Testis (tissue), 3 donors: ENCODE results near the gene U2SURP. TPM values are rescaled to one million over a fixed set of nuclear protein-coding genes. Genes with fewer than 3 reads are reported as not detected.

ENCODE experiments used
- DNase-seq: peaks from one replicate; pipeline ENCODE4 v3.0.0-alpha.2; 2019
- H3K27ac ChIP-seq, 2 donors: fragments of 200-600 bp; sonication (generic); one replicate each; pipeline ENCODE4 v1.5.1; 2019
- H3K27me3 ChIP-seq: fragments of 200-600 bp; sonication (generic); one replicate; pipeline ENCODE4 v1.5.1; 2019
- H3K36me3 ChIP-seq: fragments of 200-600 bp; sonication (generic); one replicate; pipeline ENCODE4 v1.5.1; 2017; ENCODE audit warnings: low read depth; ENCODE audit errors: missing control alignments
- H3K4me1 ChIP-seq: fragments of 200-600 bp; sonication (generic); one replicate; pipeline ENCODE4 v1.5.1; 2019
- H3K4me3 ChIP-seq, 2 donors: fragments of 200-600 bp; sonication (generic); one replicate each; pipeline ENCODE4 v1.5.1; 2017 to 2019
- H3K9me3 ChIP-seq: fragments of 200-600 bp; sonication (generic); one replicate; pipeline ENCODE4 v1.5.1; 2017
- POLR2A ChIP-seq: fragments of 450-650 bp; IDR thresholded peaks from one replicate; pipeline ENCODE4 v1.6.1; 2017; ENCODE audit warnings: antibody characterized with exemption, mild to moderate bottlenecking, moderate library complexity
- WGBS, 2 donors: methylation state at CpG; one replicate each; pipeline ENCODE4 v1.1.5; 2018; 5-methylcytosine and 5-hydroxymethylcytosine counted together
- intact Hi-C: fragments of 100-400 bp; cut with DNase I; formaldehyde crosslinking; loops from one replicate; pipeline ENCODE4 v1.15.1; 2023; ENCODE audit warnings: low total_unique reads
- polyA plus RNA-seq: library from polyadenylated mRNA; stranded (reverse); fragments of 350-450 nt; fragmentation: Illumina TruSeq; extraction: RNeasy Lipid Tissue Mini Kit (QIAGEN cat#74804); gene quantifications from one replicate; pipeline ENCODE4 v1.2.3, GENCODE V29; 2014; ENCODE audit warnings: low read depth, low replicate concordance; ENCODE audit not compliant: insufficient read depth
- small RNA-seq, 2 donors: library from RNA; depleted of rRNA; stranded (forward); fragments of <200 nt; gene quantifications; one replicate each; pipeline ENCODE3, GENCODE V24; 2016
- total RNA-seq, 2 donors: library from RNA; depleted of rRNA; stranded (reverse); fragments of >200 nt; gene quantifications; one replicate each; pipeline ENCODE4 v1.2.3, GENCODE V29; 2016
- TF ChIP-seq, protein P1 (sequence below), 3 experiments: fragments of 450-650 bp in 2 of 3; fragments of 200-600 bp in 1 of 3; sonication (generic) in 1 of 3; IDR thresholded peaks; one replicate each; pipeline ENCODE4 v1.5.1; 2016 to 2019; ENCODE audit warnings: antibody characterized with exemption in 3 of 3, mild to moderate bottlenecking in 2 of 3, moderate library complexity in 1 of 3

The U2SURP gene
- total and polyA plus RNA-seq, 3 donors from 2014 or later = 38.1 to 112 (median 110) TPM

DNA sequence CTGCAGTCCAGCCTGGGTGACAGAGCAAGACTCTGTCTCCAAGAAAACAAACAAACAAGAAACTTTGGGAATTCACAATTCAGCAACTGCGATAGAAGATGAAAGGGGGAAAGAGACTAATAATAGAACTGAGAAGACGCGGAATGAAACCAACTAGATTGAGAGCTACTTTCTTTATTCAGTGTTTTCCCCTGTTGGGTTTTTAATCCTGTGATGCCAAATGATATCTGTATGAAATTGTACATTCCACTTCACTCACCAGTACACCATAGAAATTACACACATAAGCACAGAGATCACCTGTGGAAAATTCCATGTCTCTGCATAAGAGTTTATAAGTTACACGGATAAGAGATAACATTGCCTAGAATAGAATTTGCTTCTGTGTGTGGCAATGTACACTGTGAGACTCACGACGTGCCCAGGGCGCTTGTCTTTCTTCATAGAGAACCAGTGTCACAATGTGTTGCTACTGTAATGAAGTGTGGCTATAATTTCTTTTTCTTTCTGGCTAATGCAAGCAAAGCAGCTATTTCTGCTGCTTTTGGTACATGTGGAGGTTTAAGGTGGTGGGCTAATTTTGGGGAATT lies 100.5 kb downstream of the U2SURP start:
- Histone ChIP-seq H3K36me3 (no peaks in the 10 kb centered on the region), H3K9me3 (no peaks in the 10 kb centered on the region), H3K4me3 (no peak overlapping the region), H3K27me3 (no peaks in the 10 kb centered on the region), H3K27ac (no peak overlapping the region), H3K4me1 (no peaks in the 10 kb centered on the region)
- no peak for DNase-seq
- WGBS, 2 donors = 90% methylated on average over 7 of the region's 7 CpGs
- intact Hi-C loops = no loop called here
- TF ChIP-seq, protein P1, sequence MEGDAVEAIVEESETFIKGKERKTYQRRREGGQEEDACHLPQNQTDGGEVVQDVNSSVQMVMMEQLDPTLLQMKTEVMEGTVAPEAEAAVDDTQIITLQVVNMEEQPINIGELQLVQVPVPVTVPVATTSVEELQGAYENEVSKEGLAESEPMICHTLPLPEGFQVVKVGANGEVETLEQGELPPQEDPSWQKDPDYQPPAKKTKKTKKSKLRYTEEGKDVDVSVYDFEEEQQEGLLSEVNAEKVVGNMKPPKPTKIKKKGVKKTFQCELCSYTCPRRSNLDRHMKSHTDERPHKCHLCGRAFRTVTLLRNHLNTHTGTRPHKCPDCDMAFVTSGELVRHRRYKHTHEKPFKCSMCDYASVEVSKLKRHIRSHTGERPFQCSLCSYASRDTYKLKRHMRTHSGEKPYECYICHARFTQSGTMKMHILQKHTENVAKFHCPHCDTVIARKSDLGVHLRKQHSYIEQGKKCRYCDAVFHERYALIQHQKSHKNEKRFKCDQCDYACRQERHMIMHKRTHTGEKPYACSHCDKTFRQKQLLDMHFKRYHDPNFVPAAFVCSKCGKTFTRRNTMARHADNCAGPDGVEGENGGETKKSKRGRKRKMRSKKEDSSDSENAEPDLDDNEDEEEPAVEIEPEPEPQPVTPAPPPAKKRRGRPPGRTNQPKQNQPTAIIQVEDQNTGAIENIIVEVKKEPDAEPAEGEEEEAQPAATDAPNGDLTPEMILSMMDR (IDR thresholded peaks at IDR 0.05) = no peak
- no peak for TF ChIP-seq POLR2A

DNA sequence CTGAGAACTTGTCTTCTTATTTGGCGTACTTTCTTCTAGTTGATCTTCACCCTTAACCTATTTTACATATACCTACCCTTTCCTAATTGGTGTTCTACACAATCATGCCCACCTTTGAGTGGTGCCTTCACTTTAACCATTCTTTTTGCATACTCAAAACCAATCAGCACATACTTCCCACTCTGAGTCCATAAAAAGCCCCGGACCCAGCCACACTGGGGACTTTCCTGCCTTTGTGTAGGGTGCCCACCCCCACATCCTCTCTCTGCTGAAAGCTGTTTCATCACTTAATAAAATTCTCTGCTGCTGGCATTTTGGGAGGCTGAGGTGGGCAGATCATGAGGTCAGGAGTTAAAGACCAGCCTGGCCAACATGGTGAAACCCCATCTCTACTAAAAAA lies 102.3 kb downstream of the U2SURP start:
- TF ChIP-seq, protein P1 (IDR thresholded peaks at IDR 0.05) = no peak
- TF ChIP-seq POLR2A = no peak
- H3K9me3 ChIP-seq = no peaks in the 10 kb centered on the region
- intact Hi-C loops = no loop called here
- H3K4me3 ChIP-seq = no peak overlapping the region
- no peak for DNase-seq
- WGBS, 2 donors = 83 to 89% methylated on average over 2 of the region's 2 CpGs
- no peaks in the 10 kb centered on the region for H3K36me3 ChIP-seq
- no peaks in the 10 kb centered on the region for H3K4me1 ChIP-seq
- no peak overlapping the region for H3K27ac ChIP-seq
- H3K27me3 ChIP-seq = no peaks in the 10 kb centered on the region

DNA sequence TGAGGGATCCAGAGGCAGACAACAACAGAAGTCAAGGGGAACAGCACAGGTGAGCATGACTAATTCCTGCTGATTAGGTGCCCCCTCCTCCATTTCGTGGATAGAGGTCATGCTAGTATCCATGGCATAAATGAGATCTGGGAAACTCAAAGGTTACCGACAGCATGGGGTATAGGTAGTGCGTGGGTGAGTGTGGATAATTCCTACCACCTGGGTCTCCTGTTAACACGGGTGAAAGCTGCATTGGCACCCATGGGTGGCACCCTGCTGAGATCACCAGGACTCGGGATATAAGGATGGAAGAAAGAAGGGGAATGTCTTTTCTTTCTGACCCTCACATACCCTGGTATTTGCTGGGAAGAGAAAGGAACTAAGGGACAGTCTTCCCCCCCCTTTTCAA lies 103.8 kb downstream of the U2SURP start:
- no peak for TF ChIP-seq POLR2A
- TF ChIP-seq, protein P1 (IDR thresholded peaks at IDR 0.05) = no peak
- DNase-seq = no peak
- WGBS, 2 donors = 71 to 93% methylated on average over 5 of the region's 5 CpGs

DNA sequence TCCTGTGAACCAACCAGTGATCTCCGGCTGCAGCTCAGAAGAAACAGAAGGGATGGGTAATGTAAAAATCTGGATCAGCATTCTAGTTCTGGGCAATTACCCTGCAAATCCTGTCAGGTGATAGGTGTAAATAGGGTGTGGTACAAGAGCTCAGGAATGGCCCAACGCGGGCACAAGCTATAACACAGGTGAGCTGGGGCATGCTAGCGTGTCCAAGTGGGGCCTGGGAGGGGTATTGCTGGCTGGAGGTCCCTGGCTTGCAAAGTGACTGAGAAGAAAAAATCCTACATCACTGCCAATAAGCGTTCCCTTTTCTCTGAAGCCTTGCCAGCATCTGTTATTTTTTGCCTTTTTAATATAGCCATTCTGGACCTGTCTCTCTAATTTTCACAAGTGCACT lies 108.5 kb downstream of the U2SURP start:
- 82 to 86% methylated on average over 5 of the region's 5 CpGs for WGBS, 2 donors
- Histone ChIP-seq H3K27ac (no peak overlapping the region), H3K27me3 (no peaks in the 10 kb centered on the region), H3K4me1 (no peaks in the 10 kb centered on the region), H3K4me3 (no peak overlapping the region), H3K9me3 (no peaks in the 10 kb centered on the region), H3K36me3 (no peaks in the 10 kb centered on the region)
- TF ChIP-seq, protein P1 (IDR thresholded peaks at IDR 0.05) = no peak
- TF ChIP-seq POLR2A = no peak
- intact Hi-C loops = no loop called here
- DNase-seq = no peak

More for the DNA sequence above, 103.8 kb downstream of the U2SURP start:
- Histone ChIP-seq H3K4me1 (no peaks in the 10 kb centered on the region), H3K4me3 (no peak overlapping the region), H3K27me3 (no peaks in the 10 kb centered on the region), H3K36me3 (no peaks in the 10 kb centered on the region), H3K9me3 (no peaks in the 10 kb centered on the region), H3K27ac (no peak overlapping the region)
- intact Hi-C loops = no loop called here

Small RNA genes within 50 kb of the gene (small RNA-seq; reads per million reads assigned to genes)
- 0 reads per million in 2 donors for gene AC021074.2

Other genes with a start within 250 kb of the U2SURP start
- gene PCOLCE2, start 112.5 kb upstream of the U2SURP start, total RNA-seq = 10 to 100 TPM; 10.7 to 14.4 TPM
- 15.4 TPM for gene PCOLCE2, start 112.5 kb upstream of the U2SURP start, polyA plus RNA-seq
- gene PAQR9, start 37.9 kb upstream of the U2SURP start, total RNA-seq = 10 to 100 TPM; 16.8 to 35.3 TPM
- gene PAQR9, start 37.9 kb upstream of the U2SURP start, polyA plus RNA-seq = 20.7 TPM
- gene CHST2, start 118.2 kb downstream of the U2SURP start, total RNA-seq = 1 to 10 TPM; 6.8 to 7.5 TPM
- gene CHST2, start 118.2 kb downstream of the U2SURP start, polyA plus RNA-seq = 3.7 TPM